GM19455 (cell line): ENCODE data around the gene CATSPER1.
"Not testable (repeated sequence)": the region's sequence is repeated elsewhere in the genome, so short reads cannot be mapped to it uniquely, and the experiment has no call there.

Experiments
- ATAC-seq: cut with Tn5 transposase; IDR thresholded peaks from one replicate; pipeline ENCODE4 v1.9.1; 2021; ENCODE audit not compliant: unreplicated experiment

CATSPER1 gene

GRCh38 chr11:66051766-66052663 lies 25.7 kb upstream of the CATSPER1 start, which contains the start of gene SF3B2:
SF3B2 (plus strand) TSS chr11:66052364; CDS start chr11:66052385, 21 bp downstream.
- peak; percentile 94 for ATAC-seq

GRCh38 chr11:66051371-66051765 lies 25.1 kb upstream of the CATSPER1 start:
- no peak for ATAC-seq

GRCh38 chr11:66050581-66051231 lies 24.4 kb upstream of the CATSPER1 start:
- ATAC-seq = no peak

- ATAC-seq = no peak
Measured at GRCh38 chr11:66048547-66049323, 22.5 kb upstream of the CATSPER1 start, which contains the start of gene GAL3ST3. GAL3ST3 (minus strand) TSS chr11:66049161; CDS start chr11:66045415, 3,746 bp downstream.

- no peak for ATAC-seq
Measured at GRCh38 chr11:66047541-66048365, 21.5 kb upstream of the CATSPER1 start.

- ATAC-seq = no peak
Measured at GRCh38 chr11:66046901-66047300, 20.6 kb upstream of the CATSPER1 start.

GRCh38 chr11:66045177-66045639 lies 18.9 kb upstream of the CATSPER1 start:
- ATAC-seq = no peak

- no peak for ATAC-seq
Measured at GRCh38 chr11:66044757-66045156, 18.5 kb upstream of the CATSPER1 start.

GRCh38 chr11:66042996-66043906 lies 17.0 kb upstream of the CATSPER1 start:
- no peak for ATAC-seq

GRCh38 chr11:66042227-66042995 lies 16.1 kb upstream of the CATSPER1 start:
- ATAC-seq = no peak

- ATAC-seq = no peak
Measured at GRCh38 chr11:66039765-66040164, 13.5 kb upstream of the CATSPER1 start.

- ATAC-seq = no peak
Measured at GRCh38 chr11:66037327-66037726, 11.0 kb upstream of the CATSPER1 start.

- no peak for ATAC-seq
Measured at GRCh38 chr11:66036334-66036710, 10.0 kb upstream of the CATSPER1 start.

- no peak for ATAC-seq
Measured at GRCh38 chr11:66035653-66036333, 9.5 kb upstream of the CATSPER1 start.

- ATAC-seq = no peak
Measured at GRCh38 chr11:66032957-66033735, 6.9 kb upstream of the CATSPER1 start.

- ATAC-seq = not testable (repeated sequence)
Measured at GRCh38 chr11:66023186-66023440, 3.2 kb downstream of the CATSPER1 start.

GRCh38 chr11:66022401-66023185 lies 3.7 kb downstream of the CATSPER1 start:
- ATAC-seq = no peak
